ENCODE results near the gene MAN1C1. TPM values are rescaled to one million over a fixed set of nuclear protein-coding genes. Genes with fewer than 3 reads are reported as not detected.

Gene MAN1C1
- total and polyA plus RNA-seq, 9 of the 15 experiments (the other 6 are each of a cell fraction or from before 2014, with no cell fraction given), result 0.04 to 0.44 (median 0.10) TPM; not detected in 3

- no peak for TF ChIP-seq CREB3 (tag; conservative IDR thresholded peaks at IDR 0.05; ENCODE audit: low read depth)
- TF ChIP-seq PHF8 (IDR thresholded peaks at IDR 0.05; ENCODE audit: borderline replicate concordance, low read length), result no peak
- TF ChIP-seq ZNF561 (CRISPR knock-in tag; conservative IDR thresholded peaks at IDR 0.05), result no peak
- no peak for TF ChIP-seq ZNF217 (CRISPR knock-in tag; IDR thresholded peaks at IDR 0.05)
- TF ChIP-seq ZNF655 (CRISPR knock-in tag; IDR thresholded peaks at IDR 0.05), result no peak
- no peak for TF ChIP-seq KLF16 (IDR thresholded peaks at IDR 0.05)
- TF ChIP-seq PTTG1 (tag; IDR thresholded peaks at IDR 0.05; ENCODE audit: low read depth), result no peak
- TF ChIP-seq KDM5B (IDR thresholded peaks at IDR 0.05; ENCODE audit: insufficient replicate concordance, low read depth, low read length), result no peak
- TF ChIP-seq RBM39 (optimal IDR thresholded peaks at IDR 0.05; ENCODE audit: low read depth, low read length), result no peak
- no peak for TF ChIP-seq ZEB2 (IDR thresholded peaks at IDR 0.05)
- peak; percentile 63 for TF ChIP-seq CTCFL (IDR thresholded peaks at IDR 0.05; ENCODE audit: borderline replicate concordance, insufficient read depth, low read depth, low read length, poor library complexity, severe bottlenecking)
- no peak for TF ChIP-seq RBM15 (IDR thresholded peaks at IDR 0.05; ENCODE audit: insufficient read depth, low read length)
These were observed 8.0 kb upstream of the MAN1C1 start (continued) for GRCh38 chr1:25608488-25609178.
